ENCODE results near the gene TRIO.

DNA sequence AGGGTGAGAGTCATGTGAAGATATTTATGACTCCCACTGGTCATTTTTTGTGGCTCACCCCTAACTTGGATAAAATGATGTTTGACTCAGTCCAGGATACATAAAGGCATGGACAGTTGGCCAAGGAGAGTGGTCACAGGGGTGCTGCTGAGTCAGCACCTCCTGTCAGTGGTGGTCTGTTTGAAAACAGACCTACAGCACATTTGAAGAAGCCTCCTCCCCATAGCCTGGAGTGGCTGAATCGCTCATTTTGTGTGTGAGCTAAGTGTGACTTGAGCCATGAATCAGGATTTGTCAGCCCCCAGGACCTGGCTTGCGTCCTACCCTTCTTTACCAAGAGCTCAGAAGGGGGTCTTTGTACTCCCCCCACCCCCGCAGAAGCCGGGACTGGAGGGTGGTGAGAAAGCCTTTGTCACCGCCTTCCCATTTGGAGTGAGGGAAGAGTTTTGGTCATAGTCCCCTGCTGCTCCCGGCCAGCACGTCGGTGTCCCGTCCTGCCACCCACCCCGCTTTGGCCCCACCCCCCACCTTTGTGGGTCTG lies 35.6 kb downstream of the TRIO start:
- no peak for TF ChIP-seq SP1 (IDR thresholded peaks at IDR 0.05)
- no peak for TF ChIP-seq SUZ12 (IDR thresholded peaks at IDR 0.05)
- TF ChIP-seq, protein P1, sequence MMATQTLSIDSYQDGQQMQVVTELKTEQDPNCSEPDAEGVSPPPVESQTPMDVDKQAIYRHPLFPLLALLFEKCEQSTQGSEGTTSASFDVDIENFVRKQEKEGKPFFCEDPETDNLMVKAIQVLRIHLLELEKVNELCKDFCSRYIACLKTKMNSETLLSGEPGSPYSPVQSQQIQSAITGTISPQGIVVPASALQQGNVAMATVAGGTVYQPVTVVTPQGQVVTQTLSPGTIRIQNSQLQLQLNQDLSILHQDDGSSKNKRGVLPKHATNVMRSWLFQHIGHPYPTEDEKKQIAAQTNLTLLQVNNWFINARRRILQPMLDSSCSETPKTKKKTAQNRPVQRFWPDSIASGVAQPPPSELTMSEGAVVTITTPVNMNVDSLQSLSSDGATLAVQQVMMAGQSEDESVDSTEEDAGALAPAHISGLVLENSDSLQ (IDR thresholded peaks at IDR 0.05), result peak; percentile 60
- TF ChIP-seq FOXM1 (IDR thresholded peaks at IDR 0.05; ENCODE audit: borderline replicate concordance), result no peak
- TF ChIP-seq FOXA1 (IDR thresholded peaks at IDR 0.05), result no peak
- no peak for TF ChIP-seq NFRKB (IDR thresholded peaks at IDR 0.05)
- no peak for TF ChIP-seq TARDBP (IDR thresholded peaks at IDR 0.05)
- TF ChIP-seq BHLHE40 (IDR thresholded peaks at IDR 0.05; ENCODE audit: borderline replicate concordance), result no peak
- no peak for TF ChIP-seq ZNF384 (IDR thresholded peaks at IDR 0.05)
- no peak for TF ChIP-seq HDGF (IDR thresholded peaks at IDR 0.05; ENCODE audit: borderline replicate concordance)
- TF ChIP-seq FOXK2 (IDR thresholded peaks at IDR 0.05), result no peak
